K562 (cell line): ENCODE measurements around the gene ATP6V1A. TPM values are rescaled to one million over a fixed set of nuclear protein-coding genes. Genes with fewer than 3 reads are reported as not detected.

ENCODE experiments used
- ATAC-seq: fragments of 200-7000 bp; cut with Tn5 transposase; 3 replicates; pipeline ENCODE4 v1.9.1; 2020; ENCODE audit warnings: moderate library complexity
- BruUV-seq: library from RNA; stranded (reverse); fragments of 400-500 nt; replicated peaks from 2 replicates; lab custom pipeline; 2021; lab: Mats Ljungman, UMichigan
- CTCF ChIA-PET: fragments of 300-600 bp; formaldehyde crosslinking; extraction: SDS; loops from one replicate; lab custom pipeline; 2021; ENCODE audit warnings: low intra/inter-chr PET ratio; lab: Yijun Ruan, JAX
- POLR2A ChIA-PET: fragments of 300-600, 350-650 bp; sonication (Branson Sonifier 250); formaldehyde crosslinking; extraction: SDS; loops from one replicate; lab custom pipeline; 2021; ENCODE audit warnings: antibody characterized with exemption, inconsistent platforms; lab: Yijun Ruan, JAX
- DNase-seq, 4 experiments: peaks; one replicate each; pipeline versions ENCODE4 v3.0.0 to v3.0.0-alpha.2; 2011 to 2018; ENCODE audit warnings: low spot score in 3 of 4, mixed read lengths in 3 of 4; ENCODE audit errors: extremely low read depth in 1 of 4
- FAIRE-seq: peaks from 2 replicates; lab custom pipeline; 2011; peaks lifted over from hg19 to GRCh38; lab: Jason Lieb, UNC
- H2AFZ ChIP-seq: 2 replicates; pipeline ENCODE4 v1.6.0; 2011; ENCODE audit warnings: low read depth, low read length, control low read depth, inconsistent platforms
- H3K27ac ChIP-seq: fragments of 200-600 bp; 3 replicates; pipeline ENCODE4 v1.8.0; 2011; ENCODE audit warnings: low read depth, mild to moderate bottlenecking, control low read depth, inconsistent platforms, low read length, moderate library complexity, mixed read lengths; ENCODE audit errors: extremely low read depth
- H3K27me3 ChIP-seq, 2 experiments: fragments of 300-600 bp in 1 of 2; 2 replicates in 1 of 2; 3 replicates in 1 of 2; pipeline versions ENCODE4 v1.6.0 to v1.8.0; 2011; ENCODE audit warnings: inconsistent platforms in 2 of 2, low read length in 2 of 2, mild to moderate bottlenecking in 1 of 2, mixed read lengths in 1 of 2, moderate library complexity in 1 of 2; ENCODE audit not compliant: control insufficient read depth in 2 of 2, insufficient read depth in 2 of 2
- H3K36me3 ChIP-seq: fragments of 300-600 bp; 3 replicates; pipeline ENCODE4 v1.8.0; 2011; ENCODE audit warnings: mild to moderate bottlenecking, low read length, inconsistent platforms; ENCODE audit not compliant: control insufficient read depth, insufficient read depth
- H3K4me1 ChIP-seq, 2 experiments: fragments of 200-600 bp in 1 of 2; replicated peaks in 1 of 2; 2 replicates in 1 of 2; 3 replicates in 1 of 2; pipeline versions ENCODE4 v1.5.1 to v1.8.0; 2011; ENCODE audit warnings: inconsistent platforms in 2 of 2, low read length in 2 of 2, mild to moderate bottlenecking in 1 of 2, mixed read lengths in 1 of 2, moderate library complexity in 1 of 2; ENCODE audit not compliant: control insufficient read depth in 2 of 2, insufficient read depth in 2 of 2
- H3K4me2 ChIP-seq: 2 replicates; pipeline ENCODE4 v1.6.1; 2011; ENCODE audit warnings: low read length, control low read depth, inconsistent platforms, mixed read lengths; ENCODE audit not compliant: insufficient read depth
- H3K4me3 ChIP-seq: fragments of 200-600 bp; sonication (generic), shearing (Covaris generic); 2 replicates; pipeline ENCODE4 v1.5.1; 2016; ENCODE audit warnings: control low read depth, inconsistent platforms
- H3K79me2 ChIP-seq: fragments of 200-600 bp; 3 replicates; pipeline ENCODE4 v1.8.0; 2011; ENCODE audit warnings: low read length, inconsistent platforms; ENCODE audit not compliant: control insufficient read depth, insufficient read depth
- H3K9ac ChIP-seq, 2 experiments: 2 replicates each; pipeline versions ENCODE4 v1.6.0 to v1.6.1; 2011; ENCODE audit warnings: low read depth in 2 of 2, low read length in 2 of 2, control low read depth in 1 of 2, inconsistent platforms in 1 of 2, mild to moderate bottlenecking in 1 of 2, mixed read lengths in 1 of 2; ENCODE audit not compliant: insufficient read depth in 1 of 2
- H3K9me1 ChIP-seq: one replicate; pipeline ENCODE4 v1.6.0; 2011; ENCODE audit warnings: inconsistent platforms, mild to moderate bottlenecking, low read length, moderate library complexity; ENCODE audit not compliant: control insufficient read depth, insufficient read depth
- H3K9me3 ChIP-seq: replicated peaks from 2 replicates; pipeline ENCODE4 v1.5.1; 2011; ENCODE audit warnings: low read depth, low read length, inconsistent platforms; ENCODE audit not compliant: control insufficient read depth, insufficient read depth
- H4K20me1 ChIP-seq: replicated peaks from 2 replicates; pipeline ENCODE4 v1.6.1; 2011; ENCODE audit warnings: low read length, inconsistent platforms, mixed read lengths; ENCODE audit not compliant: control insufficient read depth, insufficient read depth
- DDX20 ChIP-seq: fragments of 450-650 bp; IDR thresholded peaks from 2 replicates; pipeline ENCODE4 v1.6.1; 2016; ENCODE audit warnings: missing genetic modification characterization, low read depth, mild to moderate bottlenecking, missing compliant biosample characterization, moderate library complexity
- EWSR1 ChIP-seq: fragments of 450-650 bp; IDR thresholded peaks from 2 replicates; pipeline ENCODE4 v1.6.1; 2018; ENCODE audit warnings: borderline replicate concordance, mild to moderate bottlenecking, low read depth, moderate library complexity; ENCODE audit not compliant: partially characterized antibody
- HES1 ChIP-seq: fragments of 450-650 bp; IDR thresholded peaks from 2 replicates; pipeline ENCODE4 v1.6.1; 2016; ENCODE audit warnings: low read depth, mild to moderate bottlenecking, moderate library complexity
- ILK ChIP-seq: fragments of 450-650 bp; IDR thresholded peaks from 2 replicates; pipeline ENCODE4 v1.6.1; 2016; ENCODE audit warnings: missing genetic modification characterization, low read depth, mild to moderate bottlenecking, missing compliant biosample characterization, moderate library complexity, borderline replicate concordance
- KLF6 ChIP-seq: fragments of 250-450 bp; sonication (Bioruptor Pico); IDR thresholded peaks from 2 replicates; pipeline ENCODE4 v1.4.0; 2020; ENCODE audit warnings: mild to moderate bottlenecking, moderate library complexity, borderline replicate concordance
- MAFK ChIP-seq: IDR thresholded peaks from 2 replicates; pipeline ENCODE4 v1.6.1; 2011; ENCODE audit warnings: low read length, improper control_type of control experiment
- MCM2 ChIP-seq: fragments of 450-650 bp; IDR thresholded peaks from 2 replicates; pipeline ENCODE4 v1.6.1; 2017; ENCODE audit warnings: low read depth, mild to moderate bottlenecking
- MIER1 ChIP-seq: fragments of 450-650 bp; IDR thresholded peaks from 2 replicates; pipeline ENCODE4 v1.6.1; 2016; ENCODE audit warnings: antibody characterized with exemption, mild to moderate bottlenecking, low read depth
- MTF1 ChIP-seq: fragments of 250-450 bp; sonication (Bioruptor Pico); IDR thresholded peaks from 2 replicates; pipeline ENCODE4 v1.9.0; 2021; ENCODE audit warnings: moderate library complexity, mild to moderate bottlenecking, inconsistent platforms, borderline replicate concordance
- PURB ChIP-seq: sonication (generic); formaldehyde crosslinking; IDR thresholded peaks from 2 replicates; pipeline ENCODE4 v1.9.0; 2021; ENCODE audit warnings: low read depth, mild to moderate bottlenecking, missing genetic modification reagents
- TCF7 ChIP-seq: sonication (generic); IDR thresholded peaks from 2 replicates; pipeline ENCODE4 v1.6.1; 2016; ENCODE audit warnings: antibody characterized with exemption, borderline replicate concordance
- ZBTB5 ChIP-seq: fragments of 450-650 bp; IDR thresholded peaks from 2 replicates; pipeline ENCODE4 v1.6.1; 2017; ENCODE audit warnings: antibody characterized with exemption
- ZNF324 ChIP-seq: fragments of 250-450 bp; sonication (Bioruptor Pico); IDR thresholded peaks from 2 replicates; pipeline ENCODE4 v1.4.0; 2020; ENCODE audit warnings: mild to moderate bottlenecking
- ZNF449 ChIP-seq: fragments of 250-450 bp; sonication (Bioruptor Pico); IDR thresholded peaks from 2 replicates; pipeline ENCODE4 v1.8.0; 2022; ENCODE audit warnings: moderate library complexity, mild to moderate bottlenecking, inconsistent platforms
- ZNF644 ChIP-seq: fragments of 200-800 bp; sonication (Bioruptor generic); IDR thresholded peaks from 2 replicates; pipeline ENCODE4 v1.6.1; 2016; ENCODE audit warnings: low read depth, missing genetic modification characterization, missing compliant biosample characterization
- in situ Hi-C: fragments of 300-500 bp; cut with MboI; formaldehyde crosslinking; loops from 4 replicates; pipeline ENCODE4 v1.15.0; 2018; ENCODE audit warnings: inconsistent platforms, mixed read lengths
- intact Hi-C: fragments of 100-400 bp; cut with micrococcal nuclease; formaldehyde crosslinking; loops from 2 replicates; pipeline ENCODE4 v1.14.2; 2022
- polyA plus RNA-seq, 8 experiments: library from polyadenylated mRNA; depleted of rRNA in 4 of 8; stranded (reverse) in 5 of 8; unstranded in 3 of 8; fragments of >200 nt; fragmentation: Nextera tagmentation in 2 of 8; fragmentation: Illumina TruSeq in 1 of 8; extraction: Ambion mirVana in 2 of 8; extraction: Trizol in 1 of 8; gene quantifications; 2 replicates each; pipeline versions ENCODE4 v1.2.1 to v1.2.3, GENCODE V29; 2011 to 2014; ENCODE audit warnings: inconsistent platforms in 1 of 8, missing spikeins in 1 of 8
- total RNA-seq, 7 experiments: library from RNA; depleted of rRNA in 6 of 7; stranded (reverse); fragments of >200 nt in 6 of 7; fragmentation: Illumina TruSeq in 2 of 7; extraction: Trizol in 2 of 7; gene quantifications; 2 replicates each; pipeline versions ENCODE4 v1.2.1 to v1.2.3, GENCODE V29; 2011 to 2021; ENCODE audit warnings: low replicate concordance in 1 of 7

ATP6V1A gene
- total and polyA plus RNA-seq, 9 of the 15 experiments (the other 6 are each of a cell fraction or from before 2014, with no cell fraction given) = 23.6 to 57.1 (median 39.9) TPM

- no peaks in the 10 kb centered on the region for H3K36me3 ChIP-seq
- intact Hi-C loops = no loop called here
- ChIA-PET POLR2A (interaction anchor here (1.7 kb wide), 1 partner anchor 9 kb away, joined by 3 read pairs; the partner anchor contains the start of gene GRAMD1C), CTCF (no interaction called here)
- TF ChIP-seq MIER1 = no peak
- TF ChIP-seq KLF6 (CRISPR knock-in tag) = no peak
- TF ChIP-seq ZBTB5 = no peak
- no peak for TF ChIP-seq MTF1 (CRISPR knock-in tag)
- no peak for TF ChIP-seq ILK (tag)
- no peak for TF ChIP-seq MAFK
- no peak for TF ChIP-seq PURB (CRISPR knock-in tag)
- no peak for TF ChIP-seq MCM2
- no peak for TF ChIP-seq ZNF449
- TF ChIP-seq TCF7 = no peak
- TF ChIP-seq ZNF644 (tag) = no peak
- TF ChIP-seq HES1 = no peak
- TF ChIP-seq DDX20 (tag) = no peak
- TF ChIP-seq ZNF324 = no peak
- TF ChIP-seq EWSR1 = no peak
- H3K4me2 ChIP-seq = no peak overlapping the region
- BruUV-seq = no TSS peak
- H3K27ac ChIP-seq = no peak overlapping the region
- H3K9me3 ChIP-seq = no peaks in the 10 kb centered on the region
- no peak overlapping the region for H2AFZ ChIP-seq
- no peak overlapping the region for H3K4me3 ChIP-seq
- DNase-seq (no peak), ATAC-seq (no peak), FAIRE-seq (no peak)
- H4K20me1 ChIP-seq = no peaks in the 10 kb centered on the region
- no peaks in the 10 kb centered on the region for H3K9me1 ChIP-seq
- H3K4me1 ChIP-seq = no peaks in the 10 kb centered on the region
- in situ Hi-C loops = loop anchor here (10.0 kb wide), 1 partner anchor 68 kb away; no protein-coding TSS in a partner anchor
- no peaks in the 10 kb centered on the region for H3K27me3 ChIP-seq
- no peaks in the 10 kb centered on the region for H3K79me2 ChIP-seq
- no peak overlapping the region for H3K9ac ChIP-seq
Observed at GRCh38 chr3:113847247-113847646, 100.4 kb downstream of the ATP6V1A start.
